Parathyroid adenoma (tissue), 2 donors: ENCODE measurements around the gene LMBR1.

Experiments
- H2AFZ ChIP-seq: fragments of 300-600 bp; sonication (generic); one replicate; pipeline ENCODE4 v1.7.0; 2017; ENCODE audit warnings: antibody characterized with exemption, mild to moderate bottlenecking
- H3K27ac ChIP-seq: fragments of 300-600 bp; sonication (generic); one replicate; pipeline ENCODE4 v1.7.0; 2017
- H3K27me3 ChIP-seq: fragments of 300-600 bp; sonication (generic); one replicate; pipeline ENCODE4 v1.7.0; 2017; ENCODE audit warnings: low read length; ENCODE audit not compliant: control insufficient read depth, insufficient read depth
- H3K36me3 ChIP-seq: fragments of 300-600 bp; sonication (generic); one replicate; pipeline ENCODE4 v1.7.0; 2017; ENCODE audit warnings: low read length; ENCODE audit not compliant: control insufficient read depth, insufficient read depth
- H3K4me1 ChIP-seq: fragments of 300-600 bp; sonication (generic); one replicate; pipeline ENCODE4 v1.7.0; 2017; ENCODE audit warnings: control low read depth
- H3K4me2 ChIP-seq: fragments of 300-600 bp; sonication (generic); one replicate; pipeline ENCODE4 v1.7.0; 2017; ENCODE audit warnings: low read length
- H3K4me3 ChIP-seq: fragments of 300-600 bp; sonication (generic); one replicate; pipeline ENCODE4 v1.7.0; 2017; ENCODE audit warnings: low read depth, low read length
- H3K79me2 ChIP-seq: fragments of 300-600 bp; sonication (generic); one replicate; pipeline ENCODE4 v1.7.0; 2017; ENCODE audit warnings: control low read depth
- H3K9ac ChIP-seq: fragments of 300-600 bp; sonication (generic); one replicate; pipeline ENCODE4 v1.7.0; 2017; ENCODE audit warnings: mild to moderate bottlenecking
- H3K9me3 ChIP-seq: fragments of 300-600 bp; sonication (generic); one replicate; pipeline ENCODE4 v1.7.0; 2017; ENCODE audit warnings: low read length; ENCODE audit not compliant: control insufficient read depth
- CTCF ChIP-seq: fragments of 300-600 bp; sonication (generic); IDR thresholded peaks from one replicate; pipeline ENCODE4 v1.7.0; 2017; ENCODE audit warnings: antibody characterized with exemption, mild to moderate bottlenecking
- donor health status: primary hyperparathyroidism.

Gene LMBR1

GRCh38 chr7:156753229-156753560 lies 139.8 kb downstream of the LMBR1 start:
- Histone ChIP-seq H3K4me3 (no peak overlapping the region), H3K4me1 (peaks cover 19% of the 10 kb centered on the region), H3K36me3 (no peaks in the 10 kb centered on the region), H3K79me2 (peaks cover 5% of the 10 kb centered on the region), H2AFZ (no peak overlapping the region), H3K4me2 (no peak overlapping the region), H3K27ac (no peak overlapping the region), H3K9ac (no peak overlapping the region), H3K27me3 (no peaks in the 10 kb centered on the region), H3K9me3 (no peaks in the 10 kb centered on the region)
- TF ChIP-seq CTCF, result no peak

GRCh38 chr7:156752367-156753228 lies 140.4 kb downstream of the LMBR1 start:
- Histone ChIP-seq H3K27me3 (no peaks in the 10 kb centered on the region), H3K4me3 (no peak overlapping the region), H3K4me2 (no peak overlapping the region), H3K36me3 (no peaks in the 10 kb centered on the region), H2AFZ (no peak overlapping the region), H3K27ac (peak overlapping the region; percentile 1), H3K9ac (no peak overlapping the region), H3K4me1 (peaks cover 19% of the 10 kb centered on the region), H3K9me3 (no peaks in the 10 kb centered on the region), H3K79me2 (peaks cover 5% of the 10 kb centered on the region)
- TF ChIP-seq CTCF, result no peak

GRCh38 chr7:156751319-156751718 lies 141.7 kb downstream of the LMBR1 start:
- Histone ChIP-seq H2AFZ (no peak overlapping the region), H3K36me3 (no peaks in the 10 kb centered on the region), H3K4me1 (peaks cover 19% of the 10 kb centered on the region), H3K9me3 (no peaks in the 10 kb centered on the region), H3K9ac (no peak overlapping the region), H3K27ac (no peak overlapping the region), H3K79me2 (peaks cover 5% of the 10 kb centered on the region), H3K27me3 (no peaks in the 10 kb centered on the region), H3K4me2 (no peak overlapping the region), H3K4me3 (no peak overlapping the region)
- TF ChIP-seq CTCF, result no peak

GRCh38 chr7:156747718-156748117 lies 145.3 kb downstream of the LMBR1 start:
- Histone ChIP-seq H3K79me2 (peaks cover 12% of the 10 kb centered on the region), H3K36me3 (no peaks in the 10 kb centered on the region), H3K9me3 (no peaks in the 10 kb centered on the region), H3K4me1 (peaks cover 10% of the 10 kb centered on the region), H3K4me2 (no peak overlapping the region), H3K27ac (no peak overlapping the region), H3K4me3 (no peak overlapping the region), H3K27me3 (no peaks in the 10 kb centered on the region), H2AFZ (no peak overlapping the region), H3K9ac (no peak overlapping the region)
- no peak for TF ChIP-seq CTCF

- H3K27me3 ChIP-seq, result no peaks in the 10 kb centered on the region
- peaks cover 12% of the 10 kb centered on the region for H3K79me2 ChIP-seq
- H2AFZ ChIP-seq, result no peak overlapping the region
- H3K9me3 ChIP-seq, result no peaks in the 10 kb centered on the region
- TF ChIP-seq CTCF, result no peak
- no peak overlapping the region for H3K4me2 ChIP-seq
- H3K4me1 ChIP-seq, result peaks cover 1% of the 10 kb centered on the region
- no peaks in the 10 kb centered on the region for H3K36me3 ChIP-seq
- no peak overlapping the region for H3K4me3 ChIP-seq
- H3K9ac ChIP-seq, result no peak overlapping the region
- no peak overlapping the region for H3K27ac ChIP-seq
Measured at GRCh38 chr7:156746891-156747290, 146.1 kb downstream of the LMBR1 start.
